H1 (cell line): ENCODE data around the gene SLTM. TPM values are rescaled to one million over a fixed set of nuclear protein-coding genes. Genes with fewer than 3 reads are reported as not detected.

Source experiments
- CTCF ChIA-PET: fragments of 300-600 bp; sonication (Branson Sonifier 250); formaldehyde crosslinking; loops from one replicate; lab custom pipeline; 2021; ENCODE audit not compliant: partially characterized antibody; lab: Charles Lee
- POLR2A ChIA-PET: fragments of 300-600 bp; sonication (Branson Sonifier 250); formaldehyde crosslinking; loops from one replicate; lab custom pipeline; 2021; ENCODE audit warnings: inconsistent platforms; ENCODE audit not compliant: partially characterized antibody; lab: Charles Lee
- DNase-seq, 2 experiments: peaks; one replicate each; pipeline versions ENCODE4 v3.0.0 to v3.0.0-alpha.2; 2010 to 2022; ENCODE audit warnings: low spot score in 2 of 2, low read depth in 1 of 2, mixed read lengths in 1 of 2
- FAIRE-seq: peaks from 2 replicates; lab custom pipeline; 2011; peaks lifted over from hg19 to GRCh38; lab: Jason Lieb, UNC
- H2AFZ ChIP-seq: 2 replicates; pipeline ENCODE4 v1.8.1; 2012; ENCODE audit warnings: low read length, inconsistent platforms
- H2AK5ac ChIP-seq: 2 replicates; pipeline ENCODE4 v1.6.1; 2013; ENCODE audit warnings: low read depth, low read length
- H2BK120ac ChIP-seq: replicated peaks from 2 replicates; pipeline ENCODE3; 2013; ENCODE audit warnings: low read depth, low read length, inconsistent platforms
- H2BK12ac ChIP-seq: 2 replicates; pipeline ENCODE4 v1.6.1; 2013; ENCODE audit warnings: low read depth, low read length
- H2BK15ac ChIP-seq: 2 replicates; pipeline ENCODE4 v1.6.1; 2013; ENCODE audit warnings: low read length
- H2BK20ac ChIP-seq: 2 replicates; pipeline ENCODE4 v1.6.1; 2013; ENCODE audit warnings: low read length
- H2BK5ac ChIP-seq: 2 replicates; pipeline ENCODE4 v1.6.1; 2013; ENCODE audit warnings: low read depth, low read length
- H3K14ac ChIP-seq: 2 replicates; pipeline ENCODE4 v1.6.1; 2013; ENCODE audit warnings: inconsistent platforms; ENCODE audit not compliant: insufficient read length
- H3K18ac ChIP-seq: 2 replicates; pipeline ENCODE4 v1.6.1; 2013; ENCODE audit warnings: low read length; ENCODE audit errors: extremely low read depth
- H3K23ac ChIP-seq: 2 replicates; pipeline ENCODE4 v1.6.1; 2013; ENCODE audit warnings: inconsistent platforms; ENCODE audit not compliant: insufficient read length
- H3K23me2 ChIP-seq: 2 replicates; pipeline ENCODE4 v1.6.1; 2013; ENCODE audit warnings: low read depth, low read length
- H3K27ac ChIP-seq: 2 replicates; pipeline ENCODE4 v1.6.1; 2011; ENCODE audit warnings: low read depth, low read length, inconsistent platforms
- H3K27me3 ChIP-seq, 4 experiments: replicated peaks in 1 of 4; 1 replicate in 1 of 4; 2 replicates in 3 of 4; pipeline versions ENCODE4 v1.6.1 to v1.8.1; 2011 to 2013; ENCODE audit warnings: low read length in 3 of 4, mild to moderate bottlenecking in 3 of 4, inconsistent platforms in 2 of 4, mixed read lengths in 2 of 4, moderate library complexity in 1 of 4; ENCODE audit not compliant: control insufficient read depth in 3 of 4, insufficient read depth in 3 of 4; ENCODE audit errors: extremely low read depth in 1 of 4
- H3K36me3 ChIP-seq, 4 experiments: 2 replicates each; pipeline versions ENCODE4 v1.6.1 to v1.8.1; 2011 to 2013; ENCODE audit warnings: mild to moderate bottlenecking in 4 of 4, low read length in 3 of 4, moderate library complexity in 2 of 4, control low read depth in 1 of 4, inconsistent platforms in 1 of 4; ENCODE audit not compliant: insufficient read depth in 4 of 4, control insufficient read depth in 2 of 4
- H3K4ac ChIP-seq: replicated peaks from 2 replicates; pipeline ENCODE3; 2013; ENCODE audit warnings: low read length, low read depth, mixed read lengths, inconsistent platforms; ENCODE audit not compliant: insufficient read length
- H3K4me1 ChIP-seq, 4 experiments: replicated peaks in 1 of 4; 1 replicate in 1 of 4; 2 replicates in 3 of 4; pipeline versions ENCODE4 v1.6.1 to v1.8.1; 2011 to 2013; ENCODE audit warnings: low read length in 3 of 4, inconsistent platforms in 2 of 4, mixed read lengths in 1 of 4; ENCODE audit not compliant: insufficient read depth in 4 of 4, control insufficient read depth in 3 of 4
- H3K4me2 ChIP-seq, 2 experiments: 2 replicates each; pipeline versions ENCODE4 v1.6.1 to v1.8.1; 2011 to 2013; ENCODE audit warnings: low read depth in 2 of 2, low read length in 2 of 2, control low read depth in 1 of 2, inconsistent platforms in 1 of 2, mild to moderate bottlenecking in 1 of 2; ENCODE audit not compliant: insufficient read depth in 1 of 2
- H3K4me3 ChIP-seq, 4 experiments: fragments of 200-600, 300-600 bp in 1 of 4; sonication (generic), shearing (Covaris generic), sonication (Bioruptor Twin) in 1 of 4; 2 replicates each; pipeline versions ENCODE4 v1.5.1 to v1.8.1; 2011 to 2016; ENCODE audit warnings: low read length in 4 of 4, low read depth in 3 of 4, control low read depth in 2 of 4, inconsistent platforms in 2 of 4, mild to moderate bottlenecking in 2 of 4, mixed read lengths in 1 of 4, moderate library complexity in 1 of 4; ENCODE audit not compliant: insufficient read depth in 2 of 4; ENCODE audit errors: extremely low read depth in 1 of 4
- H3K56ac ChIP-seq: replicated peaks from 2 replicates; pipeline ENCODE3; 2013; ENCODE audit warnings: low read depth, mild to moderate bottlenecking, mixed read lengths, low read length, inconsistent platforms; ENCODE audit not compliant: insufficient read length
- H3K79me1 ChIP-seq: 2 replicates; pipeline ENCODE4 v1.6.1; 2013; ENCODE audit warnings: low read depth, low read length, control low read depth
- H3K79me2 ChIP-seq, 2 experiments: 2 replicates each; pipeline versions ENCODE4 v1.6.1 to v1.8.1; 2012 to 2013; ENCODE audit warnings: low read length in 2 of 2, mild to moderate bottlenecking in 2 of 2, inconsistent platforms in 1 of 2; ENCODE audit not compliant: insufficient read depth in 2 of 2, control insufficient read depth in 1 of 2
- H3K9ac ChIP-seq, 4 experiments: replicated peaks in 1 of 4; 1 replicate in 1 of 4; 2 replicates in 3 of 4; pipeline versions ENCODE4 v1.6.1 to v1.8.1; 2011 to 2013; ENCODE audit warnings: low read depth in 3 of 4, low read length in 3 of 4, control low read depth in 2 of 4, mild to moderate bottlenecking in 2 of 4, moderate library complexity in 2 of 4, inconsistent platforms in 1 of 4; ENCODE audit errors: extremely low read depth in 1 of 4
- H3K9me3 ChIP-seq, 2 experiments: 2 replicates each; pipeline versions ENCODE4 v1.6.1 to v1.8.1; 2012 to 2013; ENCODE audit warnings: mild to moderate bottlenecking in 2 of 2, moderate library complexity in 2 of 2, control low read depth in 1 of 2, inconsistent platforms in 1 of 2, low read depth in 1 of 2, low read length in 1 of 2, mixed read lengths in 1 of 2; ENCODE audit not compliant: insufficient read depth in 2 of 2
- H4K20me1 ChIP-seq, 2 experiments: replicated peaks in 1 of 2; 2 replicates each; pipeline versions ENCODE3 to v1.8.1; 2011 to 2013; ENCODE audit warnings: inconsistent platforms in 2 of 2, low read length in 2 of 2, mild to moderate bottlenecking in 1 of 2; ENCODE audit not compliant: insufficient read depth in 2 of 2, control insufficient read depth in 1 of 2
- H4K5ac ChIP-seq: 2 replicates; pipeline ENCODE4 v1.6.1; 2013; ENCODE audit warnings: low read length, low read depth, mixed read lengths, inconsistent platforms; ENCODE audit not compliant: insufficient read length
- H4K8ac ChIP-seq: 2 replicates; pipeline ENCODE4 v1.8.0; 2013; ENCODE audit warnings: mild to moderate bottlenecking, moderate library complexity, low read length, inconsistent platforms; ENCODE audit not compliant: insufficient read depth; ENCODE audit errors: extremely low read depth
- H4K91ac ChIP-seq: replicated peaks from 2 replicates; pipeline ENCODE3; 2013; ENCODE audit warnings: low read length, mixed read lengths, inconsistent platforms; ENCODE audit not compliant: insufficient read length
- ATF2 ChIP-seq: IDR thresholded peaks from 2 replicates; pipeline ENCODE4 v1.6.1; 2012; ENCODE audit warnings: low read length, inconsistent platforms
- GABPA ChIP-seq: IDR thresholded peaks from 2 replicates; pipeline ENCODE4 v1.6.1; 2011; ENCODE audit warnings: mild to moderate bottlenecking, low read length, moderate library complexity, borderline replicate concordance; ENCODE audit not compliant: insufficient read depth
- POU5F1 ChIP-seq: IDR thresholded peaks from 2 replicates; pipeline ENCODE4 v1.6.1; 2011; ENCODE audit warnings: low read depth, mild to moderate bottlenecking, low read length, moderate library complexity
- RBBP5 ChIP-seq: IDR thresholded peaks from 2 replicates; pipeline ENCODE4 v1.7.1; 2012; ENCODE audit warnings: low read depth, mild to moderate bottlenecking, inconsistent platforms, low read length, moderate library complexity, borderline replicate concordance
- WGBS, 2 experiments: shearing (Covaris generic) in 1 of 2; methylation state at CpG; one replicate each; pipeline versions ENCODE4 v1.1.6 to v1.1.7; 2013 to 2015; ENCODE audit warnings: low lambda C conversion rate in 2 of 2, mixed read lengths in 2 of 2, inconsistent platforms in 1 of 2, low coverage in 1 of 2, missing lambda C conversion rate in 1 of 2; ENCODE audit not compliant: insufficient replicate concordance in 2 of 2, insufficient coverage in 1 of 2, insufficient read length in 1 of 2; ENCODE audit errors: extremely low coverage in 1 of 2, missing lambda C conversion rate in 1 of 2; 5-methylcytosine and 5-hydroxymethylcytosine counted together
- polyA plus RNA-seq, 7 experiments: library from polyadenylated mRNA; depleted of rRNA in 3 of 7; stranded (reverse) in 5 of 7; unstranded in 2 of 7; fragments of >200 nt in 5 of 7; fragments of 200-250 nt in 2 of 7; gene quantifications; 1 replicate in 5 of 7; 2 replicates in 1 of 7; 4 replicates in 1 of 7; pipeline versions ENCODE4 v1.2.1 to v1.2.3, GENCODE V29; 2011 to 2013; ENCODE audit warnings: missing spikeins in 2 of 7, mixed read lengths in 2 of 7
- total RNA-seq: library from RNA; stranded (reverse); fragmentation: NEBNext Ultra II Directional; extraction: Animal tissue kit (Norgen Biotek cat#: 25700); gene quantifications from 2 replicates; pipeline ENCODE4 v1.2.1, GENCODE V29; 2021

The SLTM gene
- total and polyA plus RNA-seq, 2 of the 8 experiments (the other 6 are each of a cell fraction or from before 2014, with no cell fraction given): 30.8 to 149 TPM

GRCh38 chr15:58880320-58880719 lies 53.2 kb downstream of the SLTM start:
- H3K4me3 ChIP-seq: no peak overlapping the region
- H3K23ac ChIP-seq: no peak overlapping the region
- H3K14ac ChIP-seq: no peak overlapping the region
- no peaks in the 10 kb centered on the region; a peak in 1 of 4 replicates for H3K79me2 ChIP-seq
- no peak overlapping the region for H2AK5ac ChIP-seq
- H3K36me3 ChIP-seq: peaks cover 32 to 78% (median 57%) of the 10 kb centered on the region in 4 experiments
- H3K4me1 ChIP-seq: no peaks in the 10 kb centered on the region
- H3K4me2 ChIP-seq: no peak overlapping the region
- FAIRE-seq (no peak), DNase-seq (no peak)
- H3K4ac ChIP-seq: no peak overlapping the region
- no peak overlapping the region for H2BK5ac ChIP-seq
- CTCF ChIA-PET: interaction anchor here (1.1 to 1.4 kb wide), 2 partner anchors 16 to 76 kb away, joined by 3 to 4 read pairs; no protein-coding TSS in a partner anchor
- no peak overlapping the region for H4K91ac ChIP-seq
- H3K9me3 ChIP-seq: no peaks in the 10 kb centered on the region
- H3K9ac ChIP-seq: no peak overlapping the region
- peaks cover 2% of the 10 kb centered on the region; the same call in 1 of the 2 replicates for H3K23me2 ChIP-seq
- H2BK12ac ChIP-seq: no peak overlapping the region
- H4K8ac ChIP-seq: no peak overlapping the region
- POLR2A ChIA-PET: interaction anchor here (0.6 to 1.3 kb wide), 2 partner anchors 48 to 55 kb away, joined by 4 read pairs; no protein-coding TSS in a partner anchor
- TF ChIP-seq RBBP5 (no peak), POU5F1 (no peak), GABPA (no peak), ATF2 (no peak)
- H3K56ac ChIP-seq: no peak overlapping the region
- no peak overlapping the region for H3K27ac ChIP-seq
- no peak overlapping the region for H2AFZ ChIP-seq
- H2BK20ac ChIP-seq: no peak overlapping the region
- H2BK120ac ChIP-seq: no peak overlapping the region
- H4K20me1 ChIP-seq: peaks cover 1 to 2% of the 10 kb centered on the region in 2 experiments
- WGBS, 2 experiments: 82% methylated on average over 3 of the region's 3 CpGs; no CpG with 5 or more reads in 1 of the 2 experiments
- no peak overlapping the region for H3K18ac ChIP-seq
- H3K27me3 ChIP-seq: no peaks in the 10 kb centered on the region
- no peaks in the 10 kb centered on the region; the same call in none of the 2 replicates for H3K79me1 ChIP-seq
- no peak overlapping the region for H4K5ac ChIP-seq
- H2BK15ac ChIP-seq: no peak overlapping the region
